ENCODE measurements around the gene CTNNA3.

The CTNNA3 gene

DNA sequence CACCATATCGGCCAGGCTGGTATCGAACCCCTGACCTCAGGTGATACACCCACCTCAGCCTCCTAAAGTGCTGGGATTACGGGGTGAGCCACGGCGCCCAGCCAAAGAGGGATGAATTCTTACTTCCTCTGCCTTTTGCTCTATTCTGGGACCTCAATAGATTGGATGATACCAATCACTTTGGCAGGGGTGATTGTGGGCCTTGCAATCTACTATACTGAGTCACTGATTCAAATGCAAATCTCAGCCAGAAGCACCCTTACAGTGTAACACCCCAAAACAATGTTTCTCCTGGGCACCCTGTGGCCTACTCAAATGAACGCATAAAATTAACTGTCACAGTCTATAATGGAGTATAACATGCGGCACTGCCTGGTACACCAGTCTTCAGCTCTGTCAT lies 1366.8 kb downstream of the CTNNA3 start:
- DNase-seq: no peak

DNA sequence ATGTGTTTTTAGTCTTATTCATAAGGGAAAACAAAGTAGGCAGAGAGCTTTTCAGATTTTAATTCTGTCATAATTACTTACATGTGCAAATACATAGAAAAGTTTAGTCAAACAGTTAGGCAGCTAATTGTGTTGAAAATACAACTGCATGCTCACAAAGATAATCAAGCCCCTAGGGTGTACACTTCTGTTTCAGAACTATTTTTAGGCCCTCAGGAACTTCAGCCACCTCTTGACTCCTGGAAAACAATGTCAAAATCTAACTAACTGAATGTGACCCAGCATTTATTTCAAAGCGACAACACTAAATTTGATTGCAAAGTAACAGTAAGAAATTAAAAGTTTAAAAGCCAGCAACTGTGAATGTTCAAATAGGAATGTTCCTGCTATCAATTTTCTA lies 1369.1 kb downstream of the CTNNA3 start:
- no peak for DNase-seq

DNA sequence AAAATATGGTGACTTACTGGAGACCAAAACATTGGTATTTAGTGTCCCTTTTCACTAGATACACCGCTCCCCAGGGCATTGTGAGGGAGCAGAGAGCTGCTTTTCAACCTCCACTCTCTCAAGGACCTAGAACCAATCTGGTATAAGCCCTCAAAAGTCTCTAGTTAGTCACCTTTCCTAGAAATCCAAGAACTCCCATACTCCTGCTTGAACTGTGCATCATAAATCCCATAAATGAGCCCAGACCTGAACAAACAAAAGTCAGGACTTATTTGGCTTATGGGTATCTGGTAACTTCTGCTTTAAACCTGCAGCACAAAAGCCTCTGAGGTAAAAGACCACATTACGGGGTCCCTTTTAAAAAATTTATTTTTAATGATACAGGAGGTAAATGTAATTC lies 1373.2 kb downstream of the CTNNA3 start:
- no peak for DNase-seq

DNA sequence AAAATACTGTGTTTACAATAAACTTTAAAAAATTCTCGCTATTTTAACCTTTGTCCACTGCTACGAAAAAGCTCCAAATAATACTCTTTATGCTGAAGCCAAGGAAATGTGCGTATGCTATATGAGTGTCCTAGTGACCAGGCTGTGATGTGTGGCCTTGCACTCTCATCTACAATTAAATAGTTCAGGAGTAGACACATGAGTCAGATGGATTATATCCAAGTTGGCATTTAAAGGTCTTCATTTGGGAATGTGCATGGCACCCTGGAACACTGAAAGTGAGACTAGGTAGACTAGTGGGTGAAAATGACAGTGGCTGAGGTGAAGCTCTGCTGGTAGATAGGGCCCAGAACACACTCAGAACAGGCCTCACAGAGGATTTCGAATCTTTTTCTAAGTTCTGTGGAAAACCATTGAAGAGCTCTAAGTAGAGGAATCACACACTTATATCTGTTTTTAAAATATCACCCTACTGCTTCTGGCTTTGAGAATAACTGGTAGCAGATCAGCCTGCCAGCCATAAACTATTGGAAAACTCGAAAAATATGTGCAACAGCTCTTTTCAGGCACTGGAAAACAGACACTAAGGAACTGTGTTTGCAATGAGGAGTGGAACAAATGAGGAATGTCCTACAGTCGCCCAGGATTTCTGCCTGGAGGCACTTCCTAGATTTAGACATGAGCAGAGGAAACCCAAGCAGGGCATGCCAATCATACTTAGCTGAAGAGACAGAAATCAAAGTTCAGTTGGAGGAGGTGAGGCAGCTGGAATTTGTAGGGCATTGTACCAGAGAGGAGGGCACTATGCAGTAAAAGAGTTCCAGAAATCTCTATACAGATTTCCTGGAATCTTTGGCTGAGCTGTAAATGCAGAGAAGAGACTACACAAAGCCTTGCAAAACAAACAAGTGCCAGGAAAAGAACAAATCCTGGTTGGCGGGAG lies 1374.0 kb downstream of the CTNNA3 start:
- no peak for DNase-seq

DNA sequence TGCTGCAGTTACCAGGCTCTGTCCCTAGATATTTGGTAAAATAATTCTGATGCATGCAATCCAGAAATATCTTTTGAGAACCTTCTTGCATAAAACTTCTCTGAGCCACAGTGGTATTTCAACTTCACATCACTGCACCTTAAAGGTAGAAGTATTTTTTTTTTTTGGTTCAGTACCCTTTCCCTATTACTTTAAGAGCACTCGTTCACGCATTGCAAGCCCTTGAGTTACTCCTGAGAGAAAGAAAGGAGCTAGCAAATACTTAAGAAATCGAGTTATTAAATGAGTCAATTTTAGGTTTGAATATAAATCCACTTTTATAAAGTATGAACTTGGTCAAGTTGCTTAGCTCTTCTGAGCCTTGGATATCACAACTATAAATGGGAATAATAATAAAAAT lies 1377.2 kb downstream of the CTNNA3 start:
- DNase-seq: no peak

DNA sequence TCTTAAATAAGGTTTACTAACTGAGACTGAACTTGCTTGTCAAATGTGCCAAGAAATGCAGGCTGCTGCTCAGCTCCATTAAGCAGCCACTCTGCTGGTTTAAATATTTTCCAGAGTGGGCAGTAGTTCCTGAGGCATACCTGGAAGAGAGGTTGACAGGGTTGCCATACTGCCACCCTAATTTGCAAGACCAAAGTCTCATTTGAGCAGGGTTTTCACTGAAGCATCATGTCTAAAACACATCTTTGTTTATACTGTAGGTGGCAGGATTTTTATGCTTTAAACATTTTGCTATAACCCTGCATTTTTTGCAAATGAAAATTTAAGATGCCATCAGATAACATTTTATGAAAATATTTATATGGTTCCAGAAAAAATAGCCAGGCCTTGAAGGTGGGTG lies 1388.2 kb downstream of the CTNNA3 start:
- no peak for DNase-seq

DNA sequence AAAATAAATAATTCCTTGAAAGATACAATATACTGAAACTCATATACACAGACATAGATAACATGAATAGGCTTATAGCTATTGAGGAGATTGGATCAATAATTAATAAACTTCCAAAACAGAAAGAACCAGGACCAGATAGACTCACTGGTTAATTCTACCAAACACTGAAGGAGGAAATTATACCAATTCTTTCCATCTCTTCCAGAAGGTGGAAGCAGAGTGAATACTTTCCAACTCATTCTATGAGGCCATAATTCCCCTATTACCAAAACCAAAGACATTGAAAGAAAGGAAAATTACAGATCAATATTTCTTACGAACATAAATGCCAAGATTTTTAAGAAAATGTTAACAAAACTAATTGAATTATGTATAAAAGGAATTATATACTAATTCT lies 1394.9 kb downstream of the CTNNA3 start:
- no peak for DNase-seq

DNA sequence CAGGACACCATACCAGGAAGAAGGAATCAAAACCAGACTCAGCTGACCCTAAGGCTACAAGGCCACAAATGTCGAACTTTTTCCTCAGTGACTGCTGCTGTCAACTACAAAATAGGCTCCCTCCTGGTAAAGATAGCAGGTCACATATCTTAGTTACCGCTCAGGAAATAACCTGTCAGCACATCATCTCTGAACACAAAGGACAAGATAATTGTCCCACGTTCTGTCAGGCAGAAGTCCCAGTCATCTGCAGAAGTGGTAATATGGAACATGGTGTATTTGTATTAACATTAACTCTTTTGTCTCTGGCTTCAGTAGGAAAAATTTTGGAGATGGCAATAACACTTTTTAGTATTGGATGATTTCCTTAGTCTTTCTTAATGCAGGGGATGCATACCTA lies 1400.4 kb downstream of the CTNNA3 start:
- DNase-seq: no peak

DNA sequence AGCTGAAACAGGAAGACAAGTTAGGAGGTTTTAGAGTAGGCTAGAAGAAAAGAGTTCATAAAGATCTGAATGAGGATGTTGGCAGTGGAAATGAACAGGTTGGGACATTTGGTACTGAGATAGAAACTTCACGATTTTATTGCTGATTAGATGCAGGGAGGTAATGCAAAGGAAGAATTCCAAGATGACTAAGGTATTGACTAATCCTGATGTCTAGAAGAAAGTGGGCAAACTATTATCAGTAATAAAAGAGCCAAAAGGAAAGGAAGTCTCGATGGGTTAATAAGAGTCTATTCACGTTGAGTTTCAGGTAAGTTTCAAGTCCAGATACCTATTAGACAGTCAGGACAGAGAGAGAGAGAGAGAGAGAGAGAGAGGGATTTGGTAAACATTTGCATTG lies 1401.5 kb downstream of the CTNNA3 start:
- DNase-seq: no peak

DNA sequence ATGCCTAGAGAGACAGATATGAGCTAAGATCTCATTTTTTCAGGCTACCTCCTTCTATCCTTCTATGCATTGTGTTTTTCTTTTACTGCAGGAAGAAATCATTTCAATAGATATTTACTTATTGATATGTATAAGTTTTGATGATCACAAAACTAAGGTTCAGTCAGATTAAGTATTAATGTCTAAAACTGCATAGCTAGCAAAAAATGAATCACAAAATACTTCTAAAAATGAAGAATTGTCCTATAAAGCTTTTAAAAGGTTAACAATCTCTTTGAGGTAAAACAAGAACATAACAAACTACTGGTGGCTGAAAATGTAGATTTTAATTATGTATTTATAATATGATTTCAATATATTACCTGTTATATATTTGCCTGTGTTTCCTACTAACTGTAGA lies 1403.1 kb downstream of the CTNNA3 start:
- no peak for DNase-seq

DNA sequence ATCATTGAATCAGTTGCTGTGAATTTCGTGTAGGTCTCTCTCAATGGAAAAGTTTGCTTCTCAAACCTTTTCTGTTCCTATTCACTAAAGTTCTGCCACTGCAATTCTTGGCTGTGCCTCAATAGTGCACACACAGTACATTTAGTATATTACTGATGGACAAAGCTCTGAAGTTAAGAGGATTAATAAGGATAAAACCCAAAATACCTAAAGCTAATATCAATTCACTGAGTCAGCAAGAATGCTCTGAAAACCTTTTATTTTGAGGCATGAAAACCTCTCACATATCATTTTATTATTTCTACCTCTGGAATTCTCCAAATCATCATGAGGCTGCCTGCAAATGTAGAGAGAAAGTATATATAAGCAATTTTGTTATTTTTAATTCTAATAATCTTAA lies 1403.5 kb downstream of the CTNNA3 start:
- DNase-seq: no peak

DNA sequence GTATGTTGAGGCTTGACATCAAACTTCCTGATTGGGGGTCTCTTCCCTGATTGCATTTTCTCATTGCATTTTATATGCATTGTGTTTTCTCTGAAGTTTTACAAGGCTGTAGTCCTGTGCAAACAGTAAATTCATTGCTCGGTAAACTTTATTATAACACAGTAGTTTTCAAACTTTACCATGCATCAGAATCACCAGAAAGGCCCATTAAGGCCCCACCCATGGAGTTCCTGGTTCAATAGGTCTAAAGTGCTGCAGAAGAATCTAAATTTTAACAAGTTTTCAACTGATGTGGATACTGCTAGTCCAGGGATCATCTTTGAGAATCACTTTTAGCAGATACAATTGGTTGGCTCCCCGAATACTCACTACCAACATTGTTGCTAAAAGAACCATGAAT lies 1404.9 kb downstream of the CTNNA3 start:
- DNase-seq: no peak

DNA sequence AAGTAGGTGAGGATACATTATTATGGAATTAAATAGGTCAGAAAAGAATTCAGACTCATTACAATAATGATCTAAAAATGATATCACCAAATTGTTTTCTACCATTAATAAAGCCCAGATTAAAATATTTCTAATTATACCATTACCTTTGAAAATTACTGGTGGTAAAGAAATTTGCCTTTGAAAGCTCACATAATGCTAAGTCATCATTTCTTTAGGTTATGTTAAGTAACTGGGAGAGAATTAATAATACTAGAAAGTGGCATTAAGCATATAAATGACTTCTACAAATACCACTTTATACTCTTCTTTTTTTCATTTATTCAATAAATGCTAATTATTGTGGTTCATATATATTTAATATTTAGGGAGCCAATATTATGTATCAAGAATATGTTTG lies 1411.4 kb downstream of the CTNNA3 start:
- no peak for DNase-seq

DNA sequence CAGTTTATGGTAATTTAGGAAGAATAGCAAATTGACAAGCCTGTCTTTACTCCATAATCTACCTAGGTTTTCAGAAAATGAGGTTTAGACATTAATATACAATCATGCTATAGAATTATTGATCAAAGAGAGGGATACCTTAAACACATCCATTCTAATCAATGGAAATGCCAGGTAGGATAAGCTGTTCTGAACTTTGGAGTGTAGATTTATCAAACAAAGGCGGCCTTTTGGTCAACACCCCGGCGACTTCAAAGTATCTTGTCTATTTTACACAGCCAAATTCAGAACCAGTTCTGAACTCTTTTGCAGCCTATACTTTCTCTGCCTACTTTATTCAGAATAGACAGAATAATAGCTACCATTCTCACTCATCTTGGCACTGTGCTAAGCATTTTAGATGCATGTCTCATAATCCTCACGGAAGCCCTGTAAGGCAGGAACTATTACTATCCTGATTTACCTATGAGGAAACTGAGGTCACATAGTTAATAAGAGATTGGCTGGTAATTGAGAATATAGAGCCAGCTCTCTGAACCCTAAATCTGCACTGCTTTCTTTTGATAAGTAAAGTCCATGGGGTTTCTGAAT lies 1412.0 kb downstream of the CTNNA3 start:
- DNase-seq: no peak

DNA sequence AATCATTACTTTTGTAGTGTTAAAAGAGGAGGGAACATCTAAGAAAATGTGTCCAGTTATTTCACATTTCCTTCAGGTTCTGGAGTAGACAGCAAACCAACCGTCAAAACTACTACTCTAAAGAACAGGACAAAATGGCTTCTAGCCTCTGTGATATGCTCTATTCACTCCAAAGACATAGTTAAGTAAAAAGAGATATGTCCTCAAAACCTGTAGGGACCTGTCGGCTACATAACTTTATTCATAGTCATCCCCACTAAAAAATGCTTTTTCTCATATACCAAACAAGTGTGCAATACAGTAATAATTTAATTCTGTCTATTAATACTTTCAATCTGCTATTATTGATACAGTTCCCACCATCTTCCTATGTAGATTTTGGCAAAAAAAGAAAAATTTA lies 1412.9 kb downstream of the CTNNA3 start:
- no peak for DNase-seq

DNA sequence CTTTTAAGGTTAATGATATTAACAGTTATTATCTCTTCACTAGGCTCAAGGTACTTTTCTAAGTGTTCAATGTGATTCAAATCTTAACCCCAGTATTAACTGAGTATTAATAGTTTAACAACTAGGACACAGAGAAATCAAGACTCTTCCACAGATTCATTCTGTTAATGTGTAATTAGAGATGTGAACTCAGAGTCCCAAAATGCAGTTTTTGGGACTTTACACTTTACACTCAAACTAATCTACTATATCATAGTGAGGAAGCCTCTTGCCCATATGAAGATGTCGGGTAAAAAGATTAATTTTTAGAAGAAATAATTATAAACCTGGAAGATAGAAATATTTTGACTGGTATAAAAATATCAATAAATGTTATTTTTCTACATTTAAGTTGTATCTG lies 1414.7 kb downstream of the CTNNA3 start:
- DNase-seq: no peak

DNA sequence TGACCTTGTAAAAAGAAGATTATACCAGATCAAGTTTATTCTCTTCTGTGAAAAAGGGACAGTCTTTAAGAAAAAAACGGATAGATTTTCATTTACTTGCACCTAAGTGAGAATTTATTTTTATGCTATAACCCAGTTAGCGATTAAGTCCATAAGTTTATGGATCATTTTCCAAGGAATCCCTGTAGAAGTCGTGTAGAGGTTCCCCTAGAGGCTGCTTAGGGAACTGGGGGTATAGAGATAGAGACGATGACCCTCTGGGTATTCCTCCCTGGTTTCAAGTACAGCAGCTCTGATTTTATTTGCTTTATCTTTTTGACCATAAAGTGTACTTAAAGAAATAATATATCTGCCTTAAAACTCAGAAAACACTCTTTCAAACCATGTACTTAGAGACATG lies 1418.5 kb downstream of the CTNNA3 start:
- DNase-seq: no peak

DNA sequence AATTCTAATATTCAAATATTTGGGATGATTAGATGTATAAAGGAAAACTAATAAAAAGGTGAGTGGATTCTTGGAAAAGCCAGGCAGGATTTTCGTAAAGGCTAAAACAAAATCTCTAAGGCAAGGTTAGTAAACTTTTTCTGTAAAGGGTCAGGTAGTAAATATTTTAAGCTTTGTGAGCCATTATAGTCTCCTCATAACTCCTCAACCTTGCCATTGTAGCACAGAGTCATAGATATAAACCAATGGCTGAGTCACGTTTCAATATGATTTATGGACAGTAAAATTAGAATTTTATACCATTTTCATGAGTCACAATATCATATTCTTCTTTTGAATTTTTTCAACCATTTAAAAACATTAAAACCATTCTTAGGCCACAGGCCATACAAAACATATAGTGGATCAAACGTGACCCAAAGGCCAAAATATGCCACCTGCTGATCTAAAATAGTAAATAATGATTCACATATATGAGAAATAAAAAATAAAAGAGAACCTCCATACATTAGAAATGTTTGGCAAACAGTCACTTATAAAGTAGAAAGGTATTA lies 1422.0 kb downstream of the CTNNA3 start:
- no peak for DNase-seq

DNA sequence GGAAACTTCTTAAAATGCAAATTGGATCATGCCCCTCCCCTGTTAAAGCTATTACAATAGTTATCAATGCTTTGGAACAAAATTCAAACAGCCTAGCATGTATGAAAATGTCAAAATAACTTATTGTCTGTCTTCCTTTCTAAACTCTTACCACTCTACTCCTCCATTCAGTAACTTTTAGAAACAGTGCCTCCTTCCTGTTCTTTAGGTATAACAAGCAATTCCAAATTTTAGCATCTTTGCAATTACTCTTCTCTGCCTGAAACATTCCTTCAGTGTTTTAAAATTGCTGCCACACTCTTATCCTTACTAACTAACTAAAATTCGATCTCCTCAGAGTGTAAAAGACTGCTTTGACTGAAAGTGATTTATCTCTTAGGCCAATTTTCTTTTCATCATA lies 1430.6 kb downstream of the CTNNA3 start:
- no peak for DNase-seq

DNA sequence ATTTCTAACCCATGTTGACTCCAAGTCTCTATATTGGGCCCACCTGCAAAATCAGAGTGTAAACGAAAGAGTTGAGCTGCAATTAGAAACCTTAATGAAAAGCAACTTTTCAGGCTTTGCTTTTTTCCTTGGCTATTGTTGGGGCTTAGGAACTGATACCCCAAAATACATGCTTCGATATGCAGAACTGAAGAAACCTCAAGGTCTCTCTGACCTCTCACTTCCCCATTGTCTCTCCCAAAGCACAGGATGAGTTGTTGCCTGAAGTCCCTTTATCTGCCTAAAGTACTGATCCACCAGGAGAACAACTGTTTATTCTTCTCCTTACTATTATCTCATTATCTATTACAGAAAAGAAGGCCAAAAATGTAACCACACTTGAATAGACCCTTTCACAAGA lies 1436.2 kb downstream of the CTNNA3 start:
- no peak for DNase-seq

DNA sequence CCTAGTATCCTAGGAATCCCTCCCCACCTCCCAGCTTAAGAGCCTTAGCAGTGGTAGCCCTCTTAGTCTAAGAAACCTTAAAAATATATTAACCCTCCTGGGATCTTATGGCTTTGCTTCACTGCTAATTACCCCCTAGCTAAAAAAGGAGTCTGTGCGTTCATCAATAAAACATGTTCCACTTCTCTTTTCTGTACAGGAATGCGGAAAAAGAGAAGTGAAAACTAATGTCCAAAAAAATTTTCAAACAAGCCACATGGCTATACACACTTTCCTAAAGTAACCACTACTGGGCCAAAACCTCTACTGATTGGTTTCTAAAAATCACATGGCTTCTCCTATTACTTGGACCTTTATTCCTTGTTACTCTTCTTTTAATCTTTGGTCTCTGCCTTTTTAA lies 1437.3 kb downstream of the CTNNA3 start:
- DNase-seq: no peak

DNA sequence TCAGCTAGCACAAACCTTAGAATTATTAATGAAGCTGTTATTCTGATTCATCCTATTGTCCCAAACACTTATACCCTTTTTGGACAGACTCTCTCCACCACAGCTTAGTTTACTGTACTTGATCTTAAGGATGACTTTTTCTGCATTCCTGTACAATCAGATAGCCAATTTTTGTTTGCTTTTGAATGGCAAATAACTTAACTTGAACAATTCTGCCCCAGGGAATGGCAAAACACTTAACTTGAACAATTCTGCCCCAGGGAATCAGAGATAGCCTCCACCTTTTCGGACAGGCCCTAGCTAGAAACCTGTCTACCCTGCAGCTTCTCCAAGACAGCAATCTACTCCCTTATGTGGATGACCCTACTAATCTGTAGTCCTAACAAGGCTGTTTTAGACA lies 1438.2 kb downstream of the CTNNA3 start:
- DNase-seq: no peak

DNA sequence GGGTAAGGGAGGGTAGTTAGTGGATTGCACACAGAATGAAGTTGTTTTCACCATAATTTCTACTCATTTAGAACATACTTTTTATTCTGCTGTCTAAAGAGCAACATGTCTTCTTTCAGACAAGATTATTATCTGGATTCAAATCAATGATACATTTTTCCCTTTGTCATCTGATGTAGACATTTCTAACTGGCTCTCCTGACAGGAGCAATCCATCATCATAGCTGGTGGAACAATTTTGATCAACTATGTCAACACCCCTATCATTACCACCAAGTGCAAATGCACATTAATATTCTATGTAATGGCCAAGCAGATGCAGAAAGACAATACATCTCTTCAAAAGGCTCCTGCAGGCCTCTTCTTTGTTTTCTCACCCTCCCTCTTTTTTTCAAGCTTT lies 1443.0 kb downstream of the CTNNA3 start:
- no peak for DNase-seq

DNA sequence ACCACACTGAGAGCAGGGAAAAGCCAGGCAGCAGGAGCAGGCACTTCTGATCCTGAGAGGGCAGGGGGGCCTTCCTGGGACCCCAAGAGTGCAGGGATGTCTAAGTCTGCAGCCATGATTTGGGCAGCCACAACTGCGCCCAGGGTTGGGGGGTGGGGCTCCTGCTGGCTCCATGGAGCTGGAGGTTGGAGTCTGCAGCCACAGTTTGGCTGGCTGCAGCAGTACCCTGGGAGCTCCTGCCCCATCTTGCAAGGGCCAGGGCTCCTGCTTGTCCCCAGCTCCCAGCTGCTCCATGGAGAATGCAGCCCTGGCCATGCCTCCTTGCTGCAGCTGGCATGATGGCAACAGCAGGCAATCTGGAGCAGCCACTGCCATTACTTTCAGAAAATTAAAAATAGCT lies 1449.8 kb downstream of the CTNNA3 start:
- DNase-seq: no peak

DNA sequence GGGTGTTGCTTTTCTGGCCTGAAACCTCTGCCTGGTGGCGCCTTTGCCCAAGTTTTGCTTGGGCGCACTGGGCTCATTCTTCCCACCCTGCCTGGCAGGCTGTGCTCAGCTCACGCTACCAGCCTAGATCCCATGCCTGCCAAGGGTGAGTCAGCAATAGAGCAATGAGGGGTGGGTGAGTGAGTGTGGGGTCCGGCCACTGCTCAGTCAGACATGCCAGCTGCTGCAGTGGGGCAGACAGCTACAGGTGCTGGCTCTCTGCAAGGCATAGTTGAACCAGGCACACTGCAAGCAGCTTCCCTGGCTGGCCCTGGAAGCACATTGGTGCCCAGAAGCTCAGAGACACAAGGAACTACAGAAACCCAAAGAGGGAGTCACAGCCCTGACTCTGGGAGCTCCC lies 1451.0 kb downstream of the CTNNA3 start:
- DNase-seq: no peak

All from activated CD4-positive, alpha-beta T cell treated with anti-CD3 and anti-CD28 coated beads, Interleukin-2, amount 50 U/mL, for 1 hour (primary cell).